IPS-18a (cell line): ENCODE measurements around the gene CMTR2.

Experiments used
- H3K27ac ChIP-seq: one replicate; pipeline ENCODE4 v1.5.1; 2013; ENCODE audit warnings: low read length
- H3K27me3 ChIP-seq: one replicate; pipeline ENCODE4 v1.6.1; 2013; ENCODE audit warnings: mild to moderate bottlenecking, low read length; ENCODE audit not compliant: control insufficient read depth, insufficient read depth
- H3K36me3 ChIP-seq: one replicate; pipeline ENCODE4 v1.6.1; 2013; ENCODE audit warnings: low read depth, low read length; ENCODE audit not compliant: control insufficient read depth
- H3K4me1 ChIP-seq: one replicate; pipeline ENCODE4 v1.6.1; 2013; ENCODE audit warnings: low read depth, low read length; ENCODE audit not compliant: control insufficient read depth
- H3K4me3 ChIP-seq: one replicate; pipeline ENCODE4 v1.5.1; 2013; ENCODE audit warnings: low read length
- H3K9ac ChIP-seq: one replicate; pipeline ENCODE4 v1.6.1; 2013; ENCODE audit warnings: mild to moderate bottlenecking, low read length, moderate library complexity
- H3K9me3 ChIP-seq: one replicate; pipeline ENCODE4 v1.6.1; 2013; ENCODE audit warnings: low read depth, low read length; ENCODE audit not compliant: control insufficient read depth

Gene CMTR2

GRCh38 chr16:71247478-71247877 is 41.7 kb downstream of the CMTR2 start:
- H3K4me1 ChIP-seq = no peaks in the 10 kb centered on the region
- H3K9me3 ChIP-seq = no peaks in the 10 kb centered on the region
- no peaks in the 10 kb centered on the region for H3K36me3 ChIP-seq
- H3K9ac ChIP-seq = no peak overlapping the region
- no peak overlapping the region for H3K4me3 ChIP-seq
- no peaks in the 10 kb centered on the region for H3K27me3 ChIP-seq
- no peak overlapping the region for H3K27ac ChIP-seq

- no peaks in the 10 kb centered on the region for H3K27me3 ChIP-seq
- no peaks in the 10 kb centered on the region for H3K9me3 ChIP-seq
- H3K4me1 ChIP-seq = no peaks in the 10 kb centered on the region
- H3K9ac ChIP-seq = no peak overlapping the region
- H3K27ac ChIP-seq = no peak overlapping the region
- no peak overlapping the region for H3K4me3 ChIP-seq
- no peaks in the 10 kb centered on the region for H3K36me3 ChIP-seq
Measured at GRCh38 chr16:71246309-71246708, 42.9 kb downstream of the CMTR2 start.

GRCh38 chr16:71244521-71244920 is 44.7 kb downstream of the CMTR2 start:
- Histone ChIP-seq H3K4me1 (no peaks in the 10 kb centered on the region), H3K9me3 (no peaks in the 10 kb centered on the region), H3K27me3 (no peaks in the 10 kb centered on the region), H3K36me3 (no peaks in the 10 kb centered on the region), H3K27ac (no peak overlapping the region), H3K9ac (no peak overlapping the region), H3K4me3 (no peak overlapping the region)

GRCh38 chr16:71242601-71243000 is 46.6 kb downstream of the CMTR2 start:
- H3K4me3 ChIP-seq = no peak overlapping the region
- no peak overlapping the region for H3K9ac ChIP-seq
- H3K36me3 ChIP-seq = no peaks in the 10 kb centered on the region
- no peak overlapping the region for H3K27ac ChIP-seq
- no peaks in the 10 kb centered on the region for H3K4me1 ChIP-seq
- H3K9me3 ChIP-seq = no peaks in the 10 kb centered on the region
- H3K27me3 ChIP-seq = no peaks in the 10 kb centered on the region

GRCh38 chr16:71242036-71242435 is 47.2 kb downstream of the CMTR2 start:
- H3K9ac ChIP-seq = no peak overlapping the region
- H3K4me1 ChIP-seq = no peaks in the 10 kb centered on the region
- no peak overlapping the region for H3K27ac ChIP-seq
- H3K27me3 ChIP-seq = no peaks in the 10 kb centered on the region
- H3K4me3 ChIP-seq = no peak overlapping the region
- no peaks in the 10 kb centered on the region for H3K36me3 ChIP-seq
- no peaks in the 10 kb centered on the region for H3K9me3 ChIP-seq
